Heart left ventricle (tissue), 16 donors: Measurements from ENCODE around the gene LRFN3. TPM values are rescaled to one million over a fixed set of nuclear protein-coding genes. Genes with fewer than 3 reads are reported as not detected.

Experiments used
- ATAC-seq, 4 donors: fragments of 200-7000 bp; cut with Tn5 transposase; one replicate each; pipeline ENCODE4 v1.9.1; 2020 to 2022; ENCODE audit warnings: moderate library complexity in 4 of 4, mild to moderate bottlenecking in 3 of 4, moderate number of reproducible peaks in 1 of 4
- DNase-seq, 5 donors: peaks; one replicate each; pipeline ENCODE4 v3.0.0-alpha.2; 2020
- H3K27ac ChIP-seq, 12 donors: fragments of 200-600 bp; sonication (generic) in 4 of 12; one replicate each; pipeline versions ENCODE4 v1.5.0 to v1.8.0; 2016 to 2022; ENCODE audit warnings: mild to moderate bottlenecking in 2 of 12
- H3K27me3 ChIP-seq, 9 donors: fragments of 200-600 bp; sonication (generic) in 2 of 9; one replicate each; pipeline versions ENCODE4 v1.5.1 to v1.8.0; 2016 to 2022; ENCODE audit warnings: mild to moderate bottlenecking in 3 of 9
- H3K36me3 ChIP-seq, 9 donors: fragments of 200-600 bp; sonication (generic) in 2 of 9; one replicate each; pipeline versions ENCODE4 v1.5.0 to v1.8.0; 2018 to 2022; ENCODE audit warnings: mild to moderate bottlenecking in 2 of 9
- H3K4me1 ChIP-seq, 12 donors: fragments of 200-600 bp; sonication (generic) in 4 of 12; one replicate each; pipeline versions ENCODE4 v1.5.0 to v1.8.0; 2016 to 2022; ENCODE audit warnings: mild to moderate bottlenecking in 3 of 12
- H3K4me3 ChIP-seq, 12 donors: fragments of 200-600 bp; sonication (generic) in 4 of 12; one replicate each; pipeline versions ENCODE4 v1.5.0 to v1.8.0; 2017 to 2022; ENCODE audit warnings: mild to moderate bottlenecking in 9 of 12, moderate library complexity in 4 of 12
- H3K9me3 ChIP-seq, 12 donors: fragments of 200-600 bp; sonication (generic) in 4 of 12; one replicate each; pipeline versions ENCODE4 v1.5.0 to v1.8.0; 2016 to 2022; ENCODE audit warnings: mild to moderate bottlenecking in 1 of 12
- CTCF ChIP-seq, 12 donors: fragments of 200-600 bp; sonication (generic) in 4 of 12; IDR thresholded peaks; one replicate each; pipeline versions ENCODE4 v1.5.0 to v1.8.0; 2018 to 2022; ENCODE audit warnings: antibody characterized with exemption in 12 of 12, mild to moderate bottlenecking in 5 of 12
- POLR2A ChIP-seq, 2 donors: fragments of 450-650 bp; IDR thresholded peaks; one replicate each; pipeline ENCODE4 v1.6.1; 2017; ENCODE audit warnings: antibody characterized with exemption in 2 of 2, mild to moderate bottlenecking in 2 of 2, moderate library complexity in 2 of 2
- WGBS, 4 donors: extraction: QIAGEN DNeasy Blood & Tissue Kit in 2 of 4; methylation state at CpG; one replicate each; pipeline versions ENCODE4 v1.1.5 to v1.1.7; 2013 to 2018; 5-methylcytosine and 5-hydroxymethylcytosine counted together
- intact Hi-C, 10 donors: fragments of 100-400 bp; cut with DNase I; formaldehyde crosslinking; loops; one replicate each; pipeline versions ENCODE4 v1.11.1 to v1.14.2; 2022
- polyA plus RNA-seq, 2 donors: library from polyadenylated mRNA; stranded (reverse); fragments of 200-250 nt; gene quantifications; one replicate each; pipeline ENCODE4 v1.2.3, GENCODE V29; 2013
- total RNA-seq, 9 donors: library from RNA; depleted of rRNA in 2 of 9; stranded (reverse); fragments of >200 nt in 2 of 9; fragmentation: NEBNext Ultra II Directional in 3 of 9; extraction: Animal tissue kit (Norgen Biotek cat#: 25700) in 3 of 9; gene quantifications; one replicate each; pipeline versions ENCODE4 v1.1.0 to v1.2.4, GENCODE V29; 2016 to 2023
- donor health status: ischemic (EF 13 %, LVEDD 7.1; RV severe dilation, severe dysfunction).
- donor health status: healthy with polysubstance abuse.
- donor health status: DM: no; HTN: yes; CAD: no.
- donor health status: DM: no; HTN: no; CAD: no.
- donor health status: ischemic (EF 25% LVEDD 6.9; RV normal size, moderate dysfunction).
- donor health status: ischemic (EF 25% LVEDD 5.7; RV mildly dilated, moderate dysfunction).
- donor health status: healthy.
- donor health status: DM: yes; HTN: yes; CAD: no.
- donor health status: ischemic (EF 35%, LVEDD 5.7; RV mildly dilated, moderate dysfunction).
- donor health status: nonischemic (EF 11% LVEDD 7.7; RV severe dilation, severe dysfunction).
- donor health status: DM: yes; HTN: yes; CAD: no.
- donor health status: PGD.
- donor health status: ischemic (EF 29% LVEDD 5.4; RV normal size, mild dysfunction).
- donor health status: nonischemic (EF 23%, LVEDD 6.1; RV moderate dilation, normal function).

The LRFN3 gene
- total and polyA plus RNA-seq, 11 donors, result 4.5 to 18.6 (median 8.5) TPM

GRCh38 chr19:35915443-35915842 is 20.7 kb upstream of the LRFN3 start:
- peaks cover 0 to 39% (median 0%) of the 10 kb centered on the region in 12 donors for H3K4me1 ChIP-seq
- H3K27me3 ChIP-seq, result no peaks in the 10 kb centered on the region
- H3K9me3 ChIP-seq, result no peaks in the 10 kb centered on the region
- no peaks in the 10 kb centered on the region for H3K36me3 ChIP-seq
- DNase-seq, result no peak
- intact Hi-C loops, result no loop called here
- peak overlapping the region in 1 of 12 donors; percentile 21 for H3K27ac ChIP-seq
- no peak for ATAC-seq
- 62 to 72% (median 70%) methylated on average over 3 of the region's 3 CpGs for WGBS, 4 donors
- TF ChIP-seq CTCF (IDR thresholded peaks at IDR 0.05) (no peak), POLR2A (IDR thresholded peaks at IDR 0.05) (no peak)
- no peak overlapping the region for H3K4me3 ChIP-seq

GRCh38 chr19:35919306-35919705 is 16.9 kb upstream of the LRFN3 start:
- WGBS, 4 donors, result 88 to 93% (median 89%) methylated on average over 11 of the region's 11 CpGs
- no peak overlapping the region for H3K4me3 ChIP-seq
- H3K27me3 ChIP-seq, result no peaks in the 10 kb centered on the region
- no peak for ATAC-seq
- peaks cover 0 to 6% (median 0%) of the 10 kb centered on the region in 12 donors for H3K4me1 ChIP-seq
- no peaks in the 10 kb centered on the region for H3K36me3 ChIP-seq
- H3K9me3 ChIP-seq, result no peaks in the 10 kb centered on the region
- DNase-seq, result no peak
- H3K27ac ChIP-seq, result no peak overlapping the region
- TF ChIP-seq CTCF (IDR thresholded peaks at IDR 0.05) (no peak), POLR2A (IDR thresholded peaks at IDR 0.05) (no peak)
- intact Hi-C loops, result no loop called here

- Histone ChIP-seq H3K27me3 (peaks cover 0 to 12% (median 0%) of the 10 kb centered on the region in 9 donors), H3K4me3 (no peak overlapping the region), H3K9me3 (peaks cover 0 to 11% (median 0%) of the 10 kb centered on the region in 12 donors), H3K36me3 (no peaks in the 10 kb centered on the region), H3K27ac (no peak overlapping the region), H3K4me1 (no peaks in the 10 kb centered on the region)
- intact Hi-C loops, result no loop called here
- TF ChIP-seq CTCF (IDR thresholded peaks at IDR 0.05) (no peak), POLR2A (IDR thresholded peaks at IDR 0.05) (no peak)
- 81 to 88% (median 84%) methylated on average over 6 of the region's 6 CpGs for WGBS, 4 donors
- no peak for ATAC-seq
- no peak for DNase-seq
Observed at GRCh38 chr19:35921012-35921411, 15.2 kb upstream of the LRFN3 start.

GRCh38 chr19:35925501-35925900 is 10.7 kb upstream of the LRFN3 start:
- H3K4me3 ChIP-seq, result no peak overlapping the region
- TF ChIP-seq POLR2A (IDR thresholded peaks at IDR 0.05), result no peak
- TF ChIP-seq CTCF (IDR thresholded peaks at IDR 0.05), result no peak
- no peak for DNase-seq
- peaks cover 0 to 18% (median 0%) of the 10 kb centered on the region in 12 donors for H3K4me1 ChIP-seq
- WGBS, 4 donors, result 80 to 92% (median 89%) methylated on average over 3 of the region's 3 CpGs
- no peak overlapping the region for H3K27ac ChIP-seq
- peaks cover 0 to 12% (median 0%) of the 10 kb centered on the region in 12 donors for H3K9me3 ChIP-seq
- ATAC-seq, result no peak
- intact Hi-C loops, result no loop called here
- no peaks in the 10 kb centered on the region for H3K36me3 ChIP-seq
- peaks cover 0 to 12% (median 0%) of the 10 kb centered on the region in 9 donors for H3K27me3 ChIP-seq
